IMR-90 (cell line): ENCODE data around the gene STX16.

ENCODE experiments used
- MXI1 ChIP-seq: IDR thresholded peaks from 2 replicates; pipeline ENCODE4 v1.6.1; 2012; ENCODE audit warnings: low read depth, mild to moderate bottlenecking, low read length, moderate library complexity, borderline replicate concordance
- NFE2L2 ChIP-seq: fragments of 150-350 bp; IDR thresholded peaks from 2 replicates; pipeline ENCODE4 v1.6.1; 2016; ENCODE audit warnings: low read depth, mild to moderate bottlenecking, low read length
- POLR2A ChIP-seq: IDR thresholded peaks from 2 replicates; pipeline ENCODE4 v1.6.1; 2012; ENCODE audit warnings: mild to moderate bottlenecking, low read depth, low read length
- RAD21 ChIP-seq: IDR thresholded peaks from 2 replicates; pipeline ENCODE4 v1.6.1; 2012; ENCODE audit warnings: low read length, improper control_type of control experiment
- RCOR1 ChIP-seq: IDR thresholded peaks from 2 replicates; pipeline ENCODE4 v1.6.1; 2012; ENCODE audit warnings: mild to moderate bottlenecking, low read length, improper control_type of control experiment; ENCODE audit not compliant: insufficient replicate concordance
- SMC3 ChIP-seq: fragments of 150-350 bp; IDR thresholded peaks from 2 replicates; pipeline ENCODE4 v1.6.1; 2016; ENCODE audit warnings: low read depth, mild to moderate bottlenecking, antibody characterized with exemption, low read length, moderate library complexity
- TF ChIP-seq, protein P1 (sequence below): conservative IDR thresholded peaks from 2 replicates; pipeline ENCODE4 v1.5.1; 2012; ENCODE audit warnings: mild to moderate bottlenecking, low read depth, low read length, improper control_type of control experiment
- TF ChIP-seq, protein P2 (sequence below): fragments of 150-350 bp; IDR thresholded peaks from 2 replicates; pipeline ENCODE4 v1.6.1; 2016; ENCODE audit warnings: low read depth, mild to moderate bottlenecking, low read length, moderate library complexity, borderline replicate concordance

- TF ChIP-seq, protein P1, sequence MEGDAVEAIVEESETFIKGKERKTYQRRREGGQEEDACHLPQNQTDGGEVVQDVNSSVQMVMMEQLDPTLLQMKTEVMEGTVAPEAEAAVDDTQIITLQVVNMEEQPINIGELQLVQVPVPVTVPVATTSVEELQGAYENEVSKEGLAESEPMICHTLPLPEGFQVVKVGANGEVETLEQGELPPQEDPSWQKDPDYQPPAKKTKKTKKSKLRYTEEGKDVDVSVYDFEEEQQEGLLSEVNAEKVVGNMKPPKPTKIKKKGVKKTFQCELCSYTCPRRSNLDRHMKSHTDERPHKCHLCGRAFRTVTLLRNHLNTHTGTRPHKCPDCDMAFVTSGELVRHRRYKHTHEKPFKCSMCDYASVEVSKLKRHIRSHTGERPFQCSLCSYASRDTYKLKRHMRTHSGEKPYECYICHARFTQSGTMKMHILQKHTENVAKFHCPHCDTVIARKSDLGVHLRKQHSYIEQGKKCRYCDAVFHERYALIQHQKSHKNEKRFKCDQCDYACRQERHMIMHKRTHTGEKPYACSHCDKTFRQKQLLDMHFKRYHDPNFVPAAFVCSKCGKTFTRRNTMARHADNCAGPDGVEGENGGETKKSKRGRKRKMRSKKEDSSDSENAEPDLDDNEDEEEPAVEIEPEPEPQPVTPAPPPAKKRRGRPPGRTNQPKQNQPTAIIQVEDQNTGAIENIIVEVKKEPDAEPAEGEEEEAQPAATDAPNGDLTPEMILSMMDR: no peak
- TF ChIP-seq POLR2A (no peak), SMC3 (no peak), RCOR1 (no peak), RAD21 (no peak), NFE2L2 (no peak), MXI1 (no peak)
- TF ChIP-seq, protein P2, sequence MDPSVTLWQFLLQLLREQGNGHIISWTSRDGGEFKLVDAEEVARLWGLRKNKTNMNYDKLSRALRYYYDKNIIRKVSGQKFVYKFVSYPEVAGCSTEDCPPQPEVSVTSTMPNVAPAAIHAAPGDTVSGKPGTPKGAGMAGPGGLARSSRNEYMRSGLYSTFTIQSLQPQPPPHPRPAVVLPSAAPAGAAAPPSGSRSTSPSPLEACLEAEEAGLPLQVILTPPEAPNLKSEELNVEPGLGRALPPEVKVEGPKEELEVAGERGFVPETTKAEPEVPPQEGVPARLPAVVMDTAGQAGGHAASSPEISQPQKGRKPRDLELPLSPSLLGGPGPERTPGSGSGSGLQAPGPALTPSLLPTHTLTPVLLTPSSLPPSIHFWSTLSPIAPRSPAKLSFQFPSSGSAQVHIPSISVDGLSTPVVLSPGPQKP: no peak
Observed at GRCh38 chr20:58699623-58700107, 48.6 kb downstream of the STX16 start.
